Lower lobe of right lung (tissue), 2 donors: ENCODE results near the gene ZNF654. TPM values are rescaled to one million over a fixed set of nuclear protein-coding genes. Genes with fewer than 3 reads are reported as not detected.
A peak's percentile ranks its signal among the peaks of the same experiment; 100 is the strongest.
"Not testable (repeated sequence)": the region's sequence is repeated elsewhere in the genome, so short reads cannot be mapped to it uniquely, and the experiment has no call there.

Source experiments
- ATAC-seq, 2 donors: fragments of 200-7000 bp; cut with Tn5 transposase; one replicate each; pipeline ENCODE4 v1.9.1; 2020 to 2022; ENCODE audit warnings: mild to moderate bottlenecking in 2 of 2, moderate library complexity in 2 of 2
- DNase-seq: peaks from one replicate; pipeline ENCODE4 v3.0.0-alpha.2; 2020
- H3K27ac ChIP-seq: fragments of 200-600 bp; one replicate; pipeline ENCODE4 v1.8.0; 2022
- H3K27me3 ChIP-seq: fragments of 200-600 bp; one replicate; pipeline ENCODE4 v1.8.0; 2022; ENCODE audit warnings: low read depth
- H3K36me3 ChIP-seq: fragments of 200-600 bp; one replicate; pipeline ENCODE4 v1.8.0; 2022; ENCODE audit warnings: mild to moderate bottlenecking
- H3K4me1 ChIP-seq: fragments of 200-600 bp; one replicate; pipeline ENCODE4 v1.8.0; 2022
- H3K4me3 ChIP-seq: fragments of 200-600 bp; one replicate; pipeline ENCODE4 v1.8.0; 2022; ENCODE audit warnings: mild to moderate bottlenecking
- H3K9me3 ChIP-seq: fragments of 200-600 bp; one replicate; pipeline ENCODE4 v1.8.0; 2022
- CTCF ChIP-seq: fragments of 200-600 bp; IDR thresholded peaks from one replicate; pipeline ENCODE4 v1.8.0; 2022; ENCODE audit warnings: antibody characterized with exemption, mild to moderate bottlenecking
- intact Hi-C: fragments of 100-400 bp; cut with DNase I; formaldehyde crosslinking; loops from one replicate; pipeline ENCODE4 v1.11.0; 2022
- total RNA-seq: library from RNA; stranded (reverse); fragmentation: NEBNext Ultra II Directional; extraction: Animal tissue kit (Norgen Biotek cat#: 25700); gene quantifications from one replicate; pipeline ENCODE4 v1.2.1, GENCODE V29; 2021
- donor health status: DM: no; HTN: yes; CAD: no; lungs with severe emphysema.

Gene ZNF654
- total RNA-seq, 1 donor from 2014 or later, result 16.6 TPM

DNA sequence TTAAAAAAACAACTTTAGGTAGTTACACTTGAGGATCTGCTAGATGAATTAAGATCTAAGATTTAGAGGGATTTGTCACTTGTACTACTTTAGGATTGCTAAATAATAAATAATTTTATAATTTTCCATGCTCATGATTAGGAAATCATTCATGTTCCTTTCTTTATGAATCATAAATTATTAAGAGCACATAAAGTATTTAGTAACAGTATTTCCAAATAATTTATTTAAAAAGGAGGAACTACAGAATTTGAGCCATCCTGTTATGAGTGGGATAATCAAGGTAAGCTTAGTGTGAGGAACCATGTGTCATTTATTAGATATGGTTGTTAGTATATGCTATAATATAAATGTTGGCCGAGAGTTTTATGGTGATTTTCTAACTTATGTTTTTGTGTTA lies 53.2 kb downstream of the ZNF654 start:
- intact Hi-C loops, result no loop called here
- Histone ChIP-seq H3K27ac (no peak overlapping the region), H3K4me1 (no peaks in the 10 kb centered on the region), H3K9me3 (no peaks in the 10 kb centered on the region), H3K4me3 (no peak overlapping the region), H3K27me3 (no peaks in the 10 kb centered on the region), H3K36me3 (peaks cover 14% of the 10 kb centered on the region)
- no peak for DNase-seq
- no peak for ATAC-seq
- no peak for TF ChIP-seq CTCF

DNA sequence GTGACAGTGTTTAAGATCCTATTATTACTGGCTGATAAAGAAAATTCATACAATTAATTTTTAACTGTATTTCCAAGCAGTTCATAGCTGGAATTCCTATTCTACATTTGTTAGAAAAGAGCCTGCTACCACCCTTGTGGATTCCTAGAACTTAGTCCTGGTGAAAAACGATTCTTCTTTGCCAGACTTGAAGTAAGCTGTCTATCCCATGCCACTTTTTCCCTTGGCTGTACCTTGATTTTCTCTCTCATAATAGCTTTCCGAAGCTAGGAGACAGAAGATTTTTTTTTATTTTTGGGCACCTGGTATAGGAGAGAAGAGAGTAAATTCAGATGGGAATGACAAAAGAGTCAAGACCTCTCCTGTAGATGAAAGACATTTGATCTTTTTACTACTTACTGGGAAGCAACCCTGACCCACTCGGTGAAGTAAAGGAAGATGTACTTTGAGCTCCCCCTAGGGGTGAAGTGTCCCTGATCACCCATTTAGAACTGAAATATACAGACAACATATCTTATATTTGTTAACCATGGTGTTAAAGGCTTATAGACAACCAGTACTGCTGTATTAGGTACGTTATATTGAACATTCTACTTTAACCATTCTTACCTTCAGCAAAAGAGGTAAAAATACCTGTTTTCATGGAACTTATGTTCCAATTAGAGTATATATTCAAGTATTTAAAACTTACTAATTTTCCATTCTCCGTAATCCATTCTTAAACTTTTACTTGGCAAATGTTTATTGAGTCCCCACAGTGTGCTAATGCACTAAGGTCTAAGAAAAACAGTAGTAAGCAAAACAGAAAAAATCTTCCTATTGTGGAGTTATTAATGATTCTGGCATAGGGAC lies 54.5 kb downstream of the ZNF654 start:
- H3K4me1 ChIP-seq, result no peaks in the 10 kb centered on the region
- DNase-seq (no peak), ATAC-seq (peak; percentile 83 to 93)
- H3K27ac ChIP-seq, result no peak overlapping the region
- no peaks in the 10 kb centered on the region for H3K27me3 ChIP-seq
- peaks cover 14% of the 10 kb centered on the region for H3K36me3 ChIP-seq
- H3K4me3 ChIP-seq, result no peak overlapping the region
- intact Hi-C loops, result no loop called here
- TF ChIP-seq CTCF, result peak; percentile 77
- no peaks in the 10 kb centered on the region for H3K9me3 ChIP-seq

DNA sequence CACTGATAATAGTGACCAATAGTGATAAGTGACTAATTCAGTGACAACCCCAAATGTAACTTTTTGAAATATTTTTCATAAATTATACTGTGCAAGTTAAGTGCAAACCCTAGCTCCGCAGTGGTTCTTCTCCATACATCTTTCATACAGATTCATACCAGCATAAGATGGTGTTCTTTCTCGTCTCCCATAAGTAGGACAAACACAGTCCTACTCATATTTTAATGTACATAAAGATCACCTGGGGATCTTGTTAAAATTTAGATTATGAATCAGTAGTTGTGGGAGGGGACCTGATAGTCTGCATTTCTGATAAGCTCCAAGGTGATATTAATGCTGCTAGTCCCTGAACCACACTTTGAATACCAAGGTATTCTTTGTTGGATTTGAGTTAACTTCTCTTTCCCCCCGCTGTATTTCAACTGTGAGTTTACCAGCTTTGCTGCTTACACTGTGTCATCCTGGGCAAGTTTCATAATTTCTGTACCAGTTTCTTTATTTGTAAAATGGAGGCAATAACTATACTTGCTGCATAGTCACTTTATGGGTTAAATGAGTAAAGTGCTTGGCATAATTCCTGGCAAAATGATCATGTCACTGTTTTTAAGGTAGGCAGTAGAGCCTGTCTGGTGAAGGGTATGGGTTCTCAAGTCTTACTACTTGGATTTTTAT lies 56.0 kb downstream of the ZNF654 start:
- Histone ChIP-seq H3K4me3 (no peak overlapping the region), H3K9me3 (no peaks in the 10 kb centered on the region), H3K36me3 (peaks cover 14% of the 10 kb centered on the region), H3K4me1 (no peaks in the 10 kb centered on the region), H3K27ac (no peak overlapping the region), H3K27me3 (no peaks in the 10 kb centered on the region)
- no peak for DNase-seq
- TF ChIP-seq CTCF, result no peak
- intact Hi-C loops, result no loop called here
- no peak for ATAC-seq

- Histone ChIP-seq H3K27me3 (no peaks in the 10 kb centered on the region), H3K4me3 (no peak overlapping the region), H3K36me3 (peaks cover 14% of the 10 kb centered on the region), H3K4me1 (no peaks in the 10 kb centered on the region), H3K9me3 (no peaks in the 10 kb centered on the region), H3K27ac (no peak overlapping the region)
- intact Hi-C loops, result no loop called here
- DNase-seq (no peak), ATAC-seq (peak in 1 of 2 donors; percentile 32)
- TF ChIP-seq CTCF, result no peak
These were observed 58.6 kb downstream of the ZNF654 start for GRCh38 chr3:88117683-88118082.

DNA sequence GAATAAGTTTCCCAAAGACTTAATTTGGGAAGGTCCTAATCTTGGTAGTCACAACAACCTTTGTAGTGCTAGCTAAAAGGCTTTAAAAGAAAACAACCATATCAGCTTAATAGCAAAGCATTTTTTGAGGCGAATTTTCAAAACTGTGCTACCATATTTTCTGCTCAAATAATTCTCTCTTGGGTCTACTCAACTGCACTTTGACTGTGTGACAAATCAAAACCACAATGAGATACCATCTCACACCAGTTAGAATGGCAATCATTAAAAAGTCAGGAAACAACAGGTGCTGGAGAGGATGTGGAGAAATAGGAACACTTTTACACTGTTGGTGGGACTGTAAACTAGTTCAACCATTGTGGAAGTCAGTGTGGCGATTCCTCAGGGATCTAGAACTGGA lies 59.5 kb downstream of the ZNF654 start:
- H3K9me3 ChIP-seq, ATAC-seq, H3K27ac ChIP-seq, H3K4me3 ChIP-seq, H3K27me3 ChIP-seq, H3K4me1 ChIP-seq, intact Hi-C loops, DNase-seq: not testable (repeated sequence)
- peaks cover 14% of the 10 kb centered on the region for H3K36me3 ChIP-seq

DNA sequence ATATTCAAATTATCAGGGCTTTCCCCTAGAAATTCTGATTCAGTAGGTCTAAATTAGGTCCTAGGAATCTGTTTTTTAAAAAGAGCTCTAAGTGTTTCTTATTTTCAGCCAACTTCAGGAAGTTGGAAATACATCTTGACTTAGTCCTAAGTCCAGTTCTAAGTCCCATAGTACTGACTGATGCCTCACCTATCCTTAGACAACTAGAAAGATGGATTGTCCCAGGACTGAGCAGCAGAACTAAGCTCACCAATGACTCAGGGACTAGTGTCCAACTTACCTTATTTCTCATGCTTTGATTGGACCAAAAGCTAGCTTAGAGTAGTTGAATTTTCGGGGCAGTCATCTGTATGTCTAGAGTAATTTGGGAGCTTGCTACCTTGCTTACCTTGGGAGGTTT lies 64.5 kb downstream of the ZNF654 start:
- no peak overlapping the region for H3K27ac ChIP-seq
- H3K4me1 ChIP-seq, result no peaks in the 10 kb centered on the region
- no peak for TF ChIP-seq CTCF
- no peaks in the 10 kb centered on the region for H3K36me3 ChIP-seq
- DNase-seq (no peak), ATAC-seq (no peak)
- H3K9me3 ChIP-seq, result no peaks in the 10 kb centered on the region
- intact Hi-C loops, result no loop called here
- H3K4me3 ChIP-seq, result no peak overlapping the region
- no peaks in the 10 kb centered on the region for H3K27me3 ChIP-seq
